SK-N-SH treated with all-trans-retinoic acid at 6 μM for 48 hours (cell line): ENCODE data around the gene NPAS1.

Source experiments
- ARNTL ChIP-seq: fragments of 450-650 bp; formaldehyde crosslinking; IDR thresholded peaks from 2 replicates; pipeline ENCODE4 v1.5.0; 2020; ENCODE audit warnings: low read depth, mild to moderate bottlenecking, moderate library complexity, borderline replicate concordance
- ISL1 ChIP-seq: fragments of 250-450 bp; sonication (Bioruptor Pico); IDR thresholded peaks from 2 replicates; pipeline ENCODE4 v2.1.2; 2022; ENCODE audit warnings: mild to moderate bottlenecking, moderate library complexity
- RARB ChIP-seq: fragments of 250-450 bp; sonication (Bioruptor Pico); IDR thresholded peaks from 2 replicates; pipeline ENCODE4 v1.8.0; 2021; ENCODE audit warnings: mild to moderate bottlenecking, moderate library complexity
- ZC3H10 ChIP-seq: fragments of 250-450 bp; sonication (Bioruptor Pico); IDR thresholded peaks from 2 replicates; pipeline ENCODE4 v1.5.1; 2021; ENCODE audit warnings: mild to moderate bottlenecking, moderate library complexity

- TF ChIP-seq RARB (no peak), ZC3H10 (CRISPR knock-in tag) (no peak), ARNTL (no peak), ISL1 (CRISPR knock-in tag) (no peak)
Measured at GRCh38 chr19:47075179-47075810, 55.7 kb downstream of the NPAS1 start.
